ENCODE data around the gene COLEC12. TPM values are rescaled to one million over a fixed set of nuclear protein-coding genes. Genes with fewer than 3 reads are reported as not detected.
"Not testable (repeated sequence)": the region's sequence is repeated elsewhere in the genome, so short reads cannot be mapped to it uniquely, and the experiment has no call there.

Gene COLEC12
- total RNA-seq, 1 donor from 2014 or later, result 36.7 TPM

- DNase-seq (ENCODE audit: low spot score), result no peak
Measured at GRCh38 chr18:415047-415446, 85.5 kb downstream of the COLEC12 start.

GRCh38 chr18:413233-413632, 87.3 kb downstream of the COLEC12 start:
- no peak for DNase-seq (ENCODE audit: low spot score)

GRCh38 chr18:410047-410455, 90.5 kb downstream of the COLEC12 start:
- DNase-seq (ENCODE audit: low spot score), result no peak

- no peak for DNase-seq (ENCODE audit: low spot score)
Measured at GRCh38 chr18:408367-408766, 92.1 kb downstream of the COLEC12 start.

GRCh38 chr18:407626-408224, 92.8 kb downstream of the COLEC12 start:
- DNase-seq (ENCODE audit: low spot score), result no peak

- no peak for DNase-seq (ENCODE audit: low spot score)
Measured at GRCh38 chr18:407191-407590, 93.3 kb downstream of the COLEC12 start.

GRCh38 chr18:406677-407076, 93.8 kb downstream of the COLEC12 start:
- DNase-seq (ENCODE audit: low spot score), result no peak

- DNase-seq (ENCODE audit: low spot score), result not testable (repeated sequence)
Measured at GRCh38 chr18:405006-405405, 95.5 kb downstream of the COLEC12 start.

GRCh38 chr18:404061-404636, 96.4 kb downstream of the COLEC12 start:
- DNase-seq (ENCODE audit: low spot score), result no peak

- no peak for DNase-seq (ENCODE audit: low spot score)
Measured at GRCh38 chr18:402129-402528, 98.4 kb downstream of the COLEC12 start.

- DNase-seq (ENCODE audit: low spot score), result no peak
Measured at GRCh38 chr18:400456-400855, 100.0 kb downstream of the COLEC12 start.

GRCh38 chr18:399631-400135, 100.8 kb downstream of the COLEC12 start:
- no peak for DNase-seq (ENCODE audit: low spot score)

GRCh38 chr18:398935-399630, 101.4 kb downstream of the COLEC12 start:
- DNase-seq (ENCODE audit: low spot score), result no peak

GRCh38 chr18:396556-396955, 103.9 kb downstream of the COLEC12 start:
- no peak for DNase-seq (ENCODE audit: low spot score)

- no peak for DNase-seq (ENCODE audit: low spot score)
Measured at GRCh38 chr18:396251-396555, 104.3 kb downstream of the COLEC12 start.

GRCh38 chr18:395456-396250, 104.8 kb downstream of the COLEC12 start:
- DNase-seq (ENCODE audit: low spot score), result no peak

GRCh38 chr18:394987-395362, 105.5 kb downstream of the COLEC12 start:
- no peak for DNase-seq (ENCODE audit: low spot score)

- DNase-seq (ENCODE audit: low spot score), result no peak
Measured at GRCh38 chr18:394262-394986, 106.1 kb downstream of the COLEC12 start.

- no peak for DNase-seq (ENCODE audit: low spot score)
Measured at GRCh38 chr18:393574-393957, 106.9 kb downstream of the COLEC12 start.

GRCh38 chr18:392928-393573, 107.5 kb downstream of the COLEC12 start:
- DNase-seq (ENCODE audit: low spot score), result no peak
